NCI-H2029 (cell line): Measurements from ENCODE around the gene EXOC3L2.

Experiments
- DNase-seq: peaks from one replicate; lab custom pipeline; 2025; lab: John Stamatoyannopoulos, UW

The EXOC3L2 gene

GRCh38 chr19:45179892-45180370, 65.3 kb downstream of the EXOC3L2 start:
- DNase-seq = no peak

GRCh38 chr19:45179072-45179891, 65.9 kb downstream of the EXOC3L2 start:
- DNase-seq = no peak

GRCh38 chr19:45178262-45179071, 66.7 kb downstream of the EXOC3L2 start, which contains the start of gene BLOC1S3:
BLOC1S3 (plus strand) TSS chr19:45178784; CDS start chr19:45179297, 513 bp downstream.
- DNase-seq = peak; percentile 100

- DNase-seq = peak; percentile 39
Observed at GRCh38 chr19:45177817-45178261, 67.4 kb downstream of the EXOC3L2 start, which contains the start of gene TRAPPC6A. TRAPPC6A (minus strand) TSS chr19:45178237; CDS start chr19:45178218, 19 bp downstream.

- DNase-seq = no peak
Observed at GRCh38 chr19:45175515-45176345, 69.5 kb downstream of the EXOC3L2 start.

- no peak for DNase-seq
Observed at GRCh38 chr19:45173816-45174215, 71.4 kb downstream of the EXOC3L2 start.

GRCh38 chr19:45172611-45173208, 72.5 kb downstream of the EXOC3L2 start:
- DNase-seq = no peak

- no peak for DNase-seq
Observed at GRCh38 chr19:45172173-45172572, 73.0 kb downstream of the EXOC3L2 start.

GRCh38 chr19:45171211-45171623, 74.0 kb downstream of the EXOC3L2 start:
- DNase-seq = no peak

GRCh38 chr19:45170146-45171106, 74.8 kb downstream of the EXOC3L2 start:
- DNase-seq = no peak

- no peak for DNase-seq
Observed at GRCh38 chr19:45169602-45170001, 75.6 kb downstream of the EXOC3L2 start.

GRCh38 chr19:45168767-45169351, 76.3 kb downstream of the EXOC3L2 start:
- DNase-seq = peak; percentile 51

GRCh38 chr19:45166723-45167252, 78.4 kb downstream of the EXOC3L2 start:
- no peak for DNase-seq

- no peak for DNase-seq
Observed at GRCh38 chr19:45164577-45165335, 80.5 kb downstream of the EXOC3L2 start.

- DNase-seq = no peak
Observed at GRCh38 chr19:45163751-45164460, 81.3 kb downstream of the EXOC3L2 start.

- DNase-seq = no peak
Observed at GRCh38 chr19:45163156-45163555, 82.1 kb downstream of the EXOC3L2 start.

- no peak for DNase-seq
Observed at GRCh38 chr19:45162608-45163143, 82.5 kb downstream of the EXOC3L2 start.
